ENCODE results near the gene RPGRIP1. TPM values are rescaled to one million over a fixed set of nuclear protein-coding genes. Genes with fewer than 3 reads are reported as not detected.

RPGRIP1 gene
- total RNA-seq: not detected in 2 replicates

DNA sequence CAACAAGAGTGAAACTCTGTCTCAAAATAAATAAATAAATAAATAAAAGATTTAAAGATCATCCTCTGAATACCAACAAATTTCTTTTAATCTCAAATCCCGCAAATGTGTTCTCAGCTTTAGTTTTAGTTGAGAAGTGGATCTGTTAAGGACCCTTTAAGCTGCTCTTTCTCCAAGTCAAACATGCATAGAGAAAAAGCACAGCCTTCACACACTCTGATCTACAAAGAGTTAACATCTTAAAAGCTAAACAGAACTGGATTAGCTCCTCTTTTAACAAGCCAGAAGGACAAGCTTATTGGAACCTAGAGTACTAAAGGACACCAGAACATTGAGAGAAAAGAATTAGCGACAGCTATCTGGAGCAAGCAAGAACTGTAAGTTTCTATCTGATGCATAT is at the start of gene RPGRIP1:
RPGRIP1 (plus strand) TSS at position 301 of the 400 bp plus-strand sequence. CDS start 7,894 bp downstream, outside the sequence.

GRCh38 chr14:21269252-21270046 is 10.4 kb upstream of the RPGRIP1 start, which contains the start of gene HNRNPC:
TSS of gene HNRNPC (minus strand) at chr14:21269442. CDS start at chr14:21234193, 35,249 bp downstream.

Other genes starting within 250 kb of the RPGRIP1 start
- gene TPPP2, start 249.9 kb upstream of the RPGRIP1 start, total RNA-seq: not detected in 2 replicates
- gene RNASE13, start 245.3 kb upstream of the RPGRIP1 start, total RNA-seq: not detected in 2 replicates
- not detected in 2 replicates for gene RNASE7, start 237.7 kb upstream of the RPGRIP1 start, total RNA-seq
- gene RNASE8, start 222.3 kb upstream of the RPGRIP1 start, total RNA-seq: not detected in 2 replicates
- 50.5 and 81.2 TPM in 2 replicates for gene ARHGEF40, start 209.8 kb upstream of the RPGRIP1 start, total RNA-seq
- 4.8 and 6.0 TPM in 2 replicates for gene ZNF219, start 181.4 kb upstream of the RPGRIP1 start, total RNA-seq
- not detected in 2 replicates for gene TMEM253, start 179.0 kb upstream of the RPGRIP1 start, total RNA-seq
- not detected in 2 replicates for gene OR5AU1, start 124.0 kb upstream of the RPGRIP1 start, total RNA-seq
- gene HNRNPC, start 10.6 kb upstream of the RPGRIP1 start, total RNA-seq: 597 and 614 TPM in 2 replicates
- 59.7 and 88.9 TPM in 2 replicates for gene SUPT16H, start 103.9 kb downstream of the RPGRIP1 start, total RNA-seq
- 38.0 and 72.8 TPM in 2 replicates for gene CHD8, start 176.0 kb downstream of the RPGRIP1 start, total RNA-seq
- gene RAB2B, start 196.9 kb downstream of the RPGRIP1 start, total RNA-seq: 35.6 and 44.0 TPM in 2 replicates
- 18.1 and 63.0 TPM in 2 replicates for gene TOX4, start 197.1 kb downstream of the RPGRIP1 start, total RNA-seq
- gene METTL3, start 231.3 kb downstream of the RPGRIP1 start, total RNA-seq: 63.4 and 67.7 TPM in 2 replicates
- 3.0 and 4.4 TPM in 2 replicates for gene SALL2, start 246.3 kb downstream of the RPGRIP1 start, total RNA-seq

Data from smooth muscle cell of the umbilical artery (primary cell).